Liver (tissue), 3 donors: Measurements from ENCODE around the gene UTRN.

Experiments used
- JUND ChIP-seq, 2 donors: IDR thresholded peaks; 2 replicates each; pipeline ENCODE4 v1.6.1; 2016; ENCODE audit warnings: antibody characterized with exemption in 2 of 2
- TF ChIP-seq, protein P1 (sequence below): fragments of 150-350 bp; IDR thresholded peaks from 2 replicates; pipeline ENCODE4 v1.5.1; 2017; ENCODE audit warnings: improper control_type of control experiment, low read depth, low read length; ENCODE audit not compliant: missing input control
- TF ChIP-seq, protein P2 (sequence below): IDR thresholded peaks from 2 replicates; pipeline ENCODE4 v1.6.1; 2016; ENCODE audit warnings: antibody characterized with exemption
- donor health status: healthy.
- donor health status: healthy.

- TF ChIP-seq, protein P1, sequence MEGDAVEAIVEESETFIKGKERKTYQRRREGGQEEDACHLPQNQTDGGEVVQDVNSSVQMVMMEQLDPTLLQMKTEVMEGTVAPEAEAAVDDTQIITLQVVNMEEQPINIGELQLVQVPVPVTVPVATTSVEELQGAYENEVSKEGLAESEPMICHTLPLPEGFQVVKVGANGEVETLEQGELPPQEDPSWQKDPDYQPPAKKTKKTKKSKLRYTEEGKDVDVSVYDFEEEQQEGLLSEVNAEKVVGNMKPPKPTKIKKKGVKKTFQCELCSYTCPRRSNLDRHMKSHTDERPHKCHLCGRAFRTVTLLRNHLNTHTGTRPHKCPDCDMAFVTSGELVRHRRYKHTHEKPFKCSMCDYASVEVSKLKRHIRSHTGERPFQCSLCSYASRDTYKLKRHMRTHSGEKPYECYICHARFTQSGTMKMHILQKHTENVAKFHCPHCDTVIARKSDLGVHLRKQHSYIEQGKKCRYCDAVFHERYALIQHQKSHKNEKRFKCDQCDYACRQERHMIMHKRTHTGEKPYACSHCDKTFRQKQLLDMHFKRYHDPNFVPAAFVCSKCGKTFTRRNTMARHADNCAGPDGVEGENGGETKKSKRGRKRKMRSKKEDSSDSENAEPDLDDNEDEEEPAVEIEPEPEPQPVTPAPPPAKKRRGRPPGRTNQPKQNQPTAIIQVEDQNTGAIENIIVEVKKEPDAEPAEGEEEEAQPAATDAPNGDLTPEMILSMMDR: no peak
- TF ChIP-seq JUND (IDR thresholded peaks at IDR 0.05): no peak
- TF ChIP-seq, protein P2, sequence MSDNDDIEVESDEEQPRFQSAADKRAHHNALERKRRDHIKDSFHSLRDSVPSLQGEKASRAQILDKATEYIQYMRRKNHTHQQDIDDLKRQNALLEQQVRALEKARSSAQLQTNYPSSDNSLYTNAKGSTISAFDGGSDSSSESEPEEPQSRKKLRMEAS: no peak
Observed at GRCh38 chr6:144305985-144306384, 20.9 kb downstream of the UTRN start.
